ENCODE data around the gene PDE4A.

PDE4A gene

DNA sequence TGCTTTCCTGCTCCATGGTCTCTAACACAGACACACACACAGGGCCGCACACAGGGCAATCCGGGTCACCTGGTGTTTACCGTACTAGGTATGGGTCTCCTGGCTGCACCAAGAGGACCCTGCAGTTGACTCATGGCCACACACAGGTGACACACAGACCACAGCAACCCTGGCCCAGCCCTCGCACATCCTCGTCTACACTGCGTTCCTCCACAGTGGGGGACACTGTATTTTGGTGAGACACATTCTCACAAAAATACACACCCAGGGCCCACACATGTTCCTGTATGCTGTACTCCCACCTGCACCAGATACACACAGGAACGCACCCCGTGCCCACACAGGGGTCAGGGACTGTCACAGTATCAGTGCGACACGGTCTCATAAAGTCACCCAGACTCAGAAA is 12.8 kb downstream of the PDE4A start:
- no peaks in the 10 kb centered on the region for H3K79me2 ChIP-seq (ENCODE audit: insufficient read depth, low read length)
- H2AFZ ChIP-seq (ENCODE audit: low read length): no peak overlapping the region
- H3K9me2 ChIP-seq (ENCODE audit: low read depth, low read length): no peaks in the 10 kb centered on the region
- TF ChIP-seq, protein P1, sequence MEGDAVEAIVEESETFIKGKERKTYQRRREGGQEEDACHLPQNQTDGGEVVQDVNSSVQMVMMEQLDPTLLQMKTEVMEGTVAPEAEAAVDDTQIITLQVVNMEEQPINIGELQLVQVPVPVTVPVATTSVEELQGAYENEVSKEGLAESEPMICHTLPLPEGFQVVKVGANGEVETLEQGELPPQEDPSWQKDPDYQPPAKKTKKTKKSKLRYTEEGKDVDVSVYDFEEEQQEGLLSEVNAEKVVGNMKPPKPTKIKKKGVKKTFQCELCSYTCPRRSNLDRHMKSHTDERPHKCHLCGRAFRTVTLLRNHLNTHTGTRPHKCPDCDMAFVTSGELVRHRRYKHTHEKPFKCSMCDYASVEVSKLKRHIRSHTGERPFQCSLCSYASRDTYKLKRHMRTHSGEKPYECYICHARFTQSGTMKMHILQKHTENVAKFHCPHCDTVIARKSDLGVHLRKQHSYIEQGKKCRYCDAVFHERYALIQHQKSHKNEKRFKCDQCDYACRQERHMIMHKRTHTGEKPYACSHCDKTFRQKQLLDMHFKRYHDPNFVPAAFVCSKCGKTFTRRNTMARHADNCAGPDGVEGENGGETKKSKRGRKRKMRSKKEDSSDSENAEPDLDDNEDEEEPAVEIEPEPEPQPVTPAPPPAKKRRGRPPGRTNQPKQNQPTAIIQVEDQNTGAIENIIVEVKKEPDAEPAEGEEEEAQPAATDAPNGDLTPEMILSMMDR (IDR thresholded peaks at IDR 0.05; ENCODE audit: low read length): no peak
- TF ChIP-seq EZH2 (IDR thresholded peaks at IDR 0.05; ENCODE audit: borderline replicate concordance, low read length): no peak
- no peaks in the 10 kb centered on the region for H3K9me3 ChIP-seq (ENCODE audit: low read length)
- H3K4me2 ChIP-seq (ENCODE audit: low read length): no peak overlapping the region
- H3K9ac ChIP-seq (ENCODE audit: low read length): no peak overlapping the region
- no peaks in the 10 kb centered on the region for H3K36me3 ChIP-seq (ENCODE audit: insufficient read depth, low read length)
- no peaks in the 10 kb centered on the region for H3F3A ChIP-seq (ENCODE audit: insufficient read depth, low read length)
- H3K27me3 ChIP-seq (ENCODE audit: insufficient read depth, low read length): peaks cover 24% of the 10 kb centered on the region
- H3K4me3 ChIP-seq (ENCODE audit: low read depth, low read length, poor library complexity, severe bottlenecking): no peak overlapping the region
- H4K20me1 ChIP-seq (ENCODE audit: insufficient read depth, low read length): no peaks in the 10 kb centered on the region
- H3K27ac ChIP-seq (ENCODE audit: low read depth, low read length, poor library complexity, severe bottlenecking): no peak overlapping the region
- peaks cover 20% of the 10 kb centered on the region for H3K4me1 ChIP-seq (ENCODE audit: insufficient read depth, low read length, severe bottlenecking)

DNA sequence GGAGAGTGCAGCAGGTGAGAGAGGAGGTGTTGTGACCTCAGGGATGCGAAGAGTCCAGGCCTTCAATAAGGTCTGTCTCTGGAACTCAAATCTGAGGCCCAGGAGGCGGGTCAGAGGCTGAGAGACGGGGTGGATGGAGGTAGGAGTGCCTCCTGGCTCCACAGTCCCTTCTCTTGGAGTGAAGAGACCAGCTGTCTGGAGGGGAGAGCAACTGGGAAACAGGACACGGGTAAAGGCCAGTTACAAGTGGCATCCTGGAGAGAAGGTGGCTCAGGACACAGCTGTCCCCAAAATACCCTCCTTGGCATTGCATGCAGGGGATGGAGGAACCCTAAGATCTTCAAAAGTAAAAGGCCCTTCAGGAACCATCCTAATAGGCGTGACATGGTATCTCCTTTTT is 19.2 kb downstream of the PDE4A start:
- Histone ChIP-seq H3K9me3 (ENCODE audit: low read length) (no peaks in the 10 kb centered on the region), H3K27ac (ENCODE audit: low read depth, low read length, poor library complexity, severe bottlenecking) (no peak overlapping the region), H4K20me1 (ENCODE audit: insufficient read depth, low read length) (no peaks in the 10 kb centered on the region), H3K4me3 (ENCODE audit: low read depth, low read length, poor library complexity, severe bottlenecking) (no peak overlapping the region), H3K79me2 (ENCODE audit: insufficient read depth, low read length) (no peaks in the 10 kb centered on the region), H3K27me3 (ENCODE audit: insufficient read depth, low read length) (0 out of 2 replicates have a peak, but pooled peaks cover 6% of the 10 kb centered on the region), H3K4me1 (ENCODE audit: insufficient read depth, low read length, severe bottlenecking) (no peaks in the 10 kb centered on the region), H3K9ac (ENCODE audit: low read length) (no peak overlapping the region), H3K36me3 (ENCODE audit: insufficient read depth, low read length) (no peaks in the 10 kb centered on the region), H3K4me2 (ENCODE audit: low read length) (no peak overlapping the region), H3K9me2 (ENCODE audit: low read depth, low read length) (no peaks in the 10 kb centered on the region), H2AFZ (ENCODE audit: low read length) (no peak overlapping the region), H3F3A (ENCODE audit: insufficient read depth, low read length) (no peaks in the 10 kb centered on the region)
- TF ChIP-seq, protein P1 (IDR thresholded peaks at IDR 0.05; ENCODE audit: low read length): no peak
- no peak for TF ChIP-seq EZH2 (IDR thresholded peaks at IDR 0.05; ENCODE audit: borderline replicate concordance, low read length)

DNA sequence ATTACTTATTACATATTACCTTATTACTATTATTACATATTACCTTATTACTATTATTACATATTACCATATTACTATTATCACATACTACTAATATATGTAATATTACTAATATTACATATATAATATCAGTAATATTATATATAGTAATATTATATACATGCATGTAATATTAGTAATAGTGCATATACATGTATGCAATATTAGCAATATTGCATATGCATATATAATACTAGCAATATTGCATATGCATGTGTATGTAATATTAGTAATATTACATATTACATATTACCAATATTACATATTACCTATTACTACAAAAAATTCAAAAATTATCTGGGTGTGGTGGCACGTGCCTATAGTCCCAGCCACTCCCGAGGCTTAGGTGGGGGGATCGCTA is 22.4 kb downstream of the PDE4A start:
- H3K79me2 ChIP-seq (ENCODE audit: insufficient read depth, low read length): no peaks in the 10 kb centered on the region

More for the DNA sequence above, 22.4 kb downstream of the PDE4A start:
- no peaks in the 10 kb centered on the region for H3F3A ChIP-seq (ENCODE audit: insufficient read depth, low read length)
- H3K27ac ChIP-seq (ENCODE audit: low read depth, low read length, poor library complexity, severe bottlenecking): no peak overlapping the region
- no peak overlapping the region for H3K4me3 ChIP-seq (ENCODE audit: low read depth, low read length, poor library complexity, severe bottlenecking)
- H3K27me3 ChIP-seq (ENCODE audit: insufficient read depth, low read length): no peaks in the 10 kb centered on the region
- H3K9me3 ChIP-seq (ENCODE audit: low read length): no peaks in the 10 kb centered on the region
- H2AFZ ChIP-seq (ENCODE audit: low read length): no peak overlapping the region
- no peaks in the 10 kb centered on the region for H4K20me1 ChIP-seq (ENCODE audit: insufficient read depth, low read length)
- H3K4me1 ChIP-seq (ENCODE audit: insufficient read depth, low read length, severe bottlenecking): peaks cover 5% of the 10 kb centered on the region
- H3K36me3 ChIP-seq (ENCODE audit: insufficient read depth, low read length): no peaks in the 10 kb centered on the region
- no peaks in the 10 kb centered on the region for H3K9me2 ChIP-seq (ENCODE audit: low read depth, low read length)
- H3K9ac ChIP-seq (ENCODE audit: low read length): no peak overlapping the region
- H3K4me2 ChIP-seq (ENCODE audit: low read length): no peak overlapping the region
- no peak for TF ChIP-seq EZH2 (IDR thresholded peaks at IDR 0.05; ENCODE audit: borderline replicate concordance, low read length)
- TF ChIP-seq, protein P1 (IDR thresholded peaks at IDR 0.05; ENCODE audit: low read length): no peak
